HG03175 (cell line): ENCODE results near the gene FHAD1.
"Not testable (repeated sequence)": the region's sequence is repeated elsewhere in the genome, so short reads cannot be mapped to it uniquely, and the experiment has no call there.

Experiments
- ATAC-seq: cut with Tn5 transposase; IDR thresholded peaks from one replicate; pipeline ENCODE4 v1.9.1; 2021; ENCODE audit warnings: mild to moderate bottlenecking, moderate library complexity; ENCODE audit not compliant: unreplicated experiment

FHAD1 gene

DNA sequence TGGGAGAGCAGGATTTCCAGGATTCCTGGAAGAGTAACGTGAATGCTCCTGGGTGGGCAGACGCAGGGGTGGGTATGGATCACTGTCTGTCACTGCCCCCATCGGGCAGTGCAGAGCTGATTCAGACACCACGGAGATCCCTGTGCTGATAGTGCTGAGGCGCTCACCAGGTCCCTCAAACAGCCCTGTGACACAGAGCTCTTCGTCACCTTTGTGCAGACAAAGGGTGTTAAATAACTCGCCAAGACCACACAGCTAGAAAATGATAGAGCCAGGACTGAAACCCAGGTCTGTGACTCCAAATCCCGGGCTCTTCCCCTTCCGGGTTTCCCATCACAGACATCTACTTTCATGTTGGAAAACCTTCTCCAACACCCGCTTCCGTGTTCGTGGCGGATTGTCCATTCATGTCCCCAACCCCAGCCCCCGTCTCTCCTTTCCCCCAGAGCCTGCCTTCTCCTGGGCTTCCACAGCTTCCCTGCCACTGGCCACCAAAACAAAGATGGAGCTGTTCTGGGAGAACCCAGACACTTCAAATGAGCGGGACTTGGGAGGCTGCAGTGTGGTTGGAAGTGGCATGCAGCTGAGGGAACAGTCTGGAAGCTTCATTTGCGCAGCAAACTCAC is 165.3 kb downstream of the FHAD1 start:
- ATAC-seq, result no peak

GRCh38 chr1:15412843-15413242 is 165.8 kb downstream of the FHAD1 start:
- ATAC-seq, result no peak

DNA sequence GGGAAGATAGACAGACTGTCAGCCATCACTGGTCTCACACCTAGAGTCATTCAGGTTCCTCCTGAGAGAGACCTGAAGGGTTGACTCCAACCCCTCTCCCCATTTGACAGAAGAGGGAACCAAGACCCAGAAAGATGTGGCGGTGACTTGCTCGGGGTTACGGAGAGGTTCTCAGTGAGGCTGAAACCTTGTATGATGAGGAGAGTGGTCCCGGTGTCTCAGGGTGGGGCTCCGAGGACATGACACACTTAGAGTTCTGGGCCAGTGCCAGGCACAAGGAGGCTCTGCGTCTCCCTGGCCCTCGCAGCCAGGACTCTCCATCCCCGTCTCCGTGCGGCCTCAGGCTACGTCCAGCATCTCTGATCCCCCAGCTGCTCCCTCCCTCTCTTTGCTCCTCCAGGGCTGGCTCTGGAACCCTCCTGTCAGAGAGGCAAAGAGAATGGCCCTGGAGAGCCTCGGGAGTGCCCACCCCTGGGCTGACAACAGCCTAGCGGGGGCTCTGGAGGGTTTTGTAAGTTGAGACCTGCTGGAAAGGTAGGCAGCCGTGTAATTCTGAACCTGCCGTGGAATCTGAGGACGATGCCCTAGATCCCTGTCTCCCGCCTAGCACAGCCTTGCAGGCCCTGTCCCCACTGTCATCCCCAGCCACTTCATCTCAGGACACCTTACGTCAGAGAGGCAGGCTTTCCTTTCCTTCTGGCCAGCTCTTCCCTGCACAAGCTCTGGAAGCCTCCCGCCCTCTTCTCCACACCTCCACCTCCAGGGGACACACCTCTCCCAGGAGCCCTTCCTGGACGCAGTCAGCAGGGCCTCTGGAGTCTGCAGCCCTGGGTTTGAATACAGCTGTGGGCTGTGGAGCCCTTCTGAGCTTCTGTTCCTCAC is 166.8 kb downstream of the FHAD1 start:
- no peak for ATAC-seq

DNA sequence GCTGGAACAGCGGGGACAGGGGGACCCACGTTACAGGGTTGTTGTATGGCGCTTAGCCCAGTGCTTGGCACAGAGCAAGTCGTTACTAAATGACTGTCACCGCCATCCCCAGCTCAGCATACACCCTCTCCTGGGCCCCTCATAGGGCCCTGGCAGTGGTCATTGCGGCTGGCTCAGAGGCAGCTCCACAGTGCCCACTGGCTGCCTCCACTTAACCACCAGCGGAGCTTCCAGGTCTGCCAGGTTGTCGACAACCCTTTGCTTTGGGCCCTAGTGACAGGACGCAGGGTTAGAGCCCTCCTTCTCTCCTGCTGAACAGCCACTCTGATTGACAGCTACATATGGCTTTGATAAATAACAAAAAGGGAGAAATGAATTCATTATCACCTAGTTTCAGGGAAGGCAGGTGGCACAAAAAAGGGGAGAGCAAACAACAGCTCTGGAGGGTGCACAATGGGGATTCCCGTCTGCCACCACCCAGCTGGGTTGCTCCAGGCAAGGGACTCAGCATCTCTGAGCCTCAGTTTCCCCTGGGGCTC is 167.5 kb downstream of the FHAD1 start:
- ATAC-seq, result no peak

DNA sequence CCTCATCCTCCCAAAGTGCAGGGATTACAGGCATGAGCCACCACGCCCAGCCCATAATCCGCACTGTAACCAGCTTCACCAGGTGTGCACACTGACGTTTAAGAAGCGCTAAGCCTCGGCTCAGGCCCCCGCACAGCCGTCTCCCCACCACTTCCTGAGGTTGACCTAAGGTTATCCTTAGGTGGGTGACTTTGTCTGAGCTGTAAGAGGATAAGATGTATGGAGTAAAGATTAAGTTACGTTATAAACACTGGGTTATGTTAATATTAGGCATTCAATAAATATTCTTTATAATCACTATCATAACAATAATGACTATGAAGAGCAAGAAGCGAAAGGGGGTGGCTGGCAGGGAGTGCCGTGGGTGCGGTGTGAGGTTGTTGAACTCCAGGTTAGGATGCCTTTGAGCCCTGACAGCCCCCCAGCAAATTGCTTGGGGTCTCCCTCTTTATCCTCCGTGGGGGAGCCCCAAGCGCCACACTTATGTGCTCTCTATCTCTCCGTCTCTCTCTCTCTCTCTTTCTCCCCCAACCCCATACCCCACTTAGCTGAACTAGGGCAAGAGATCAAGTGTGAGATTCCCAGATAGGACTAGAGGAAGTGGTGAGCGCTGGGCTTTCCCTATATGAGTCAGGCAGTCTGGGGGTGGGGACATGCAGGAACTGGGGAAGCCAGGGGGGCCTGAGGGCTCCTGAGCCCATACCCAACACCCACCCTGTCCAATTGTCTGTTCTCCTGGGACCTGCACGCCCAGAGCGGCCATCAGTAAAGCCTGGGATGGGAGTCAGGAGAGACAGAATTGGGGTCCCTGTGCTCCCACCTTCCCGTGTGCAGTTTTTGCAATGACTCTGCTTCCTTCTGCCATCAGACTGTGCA is 170.3 kb downstream of the FHAD1 start:
- ATAC-seq, result peak; percentile 34

DNA sequence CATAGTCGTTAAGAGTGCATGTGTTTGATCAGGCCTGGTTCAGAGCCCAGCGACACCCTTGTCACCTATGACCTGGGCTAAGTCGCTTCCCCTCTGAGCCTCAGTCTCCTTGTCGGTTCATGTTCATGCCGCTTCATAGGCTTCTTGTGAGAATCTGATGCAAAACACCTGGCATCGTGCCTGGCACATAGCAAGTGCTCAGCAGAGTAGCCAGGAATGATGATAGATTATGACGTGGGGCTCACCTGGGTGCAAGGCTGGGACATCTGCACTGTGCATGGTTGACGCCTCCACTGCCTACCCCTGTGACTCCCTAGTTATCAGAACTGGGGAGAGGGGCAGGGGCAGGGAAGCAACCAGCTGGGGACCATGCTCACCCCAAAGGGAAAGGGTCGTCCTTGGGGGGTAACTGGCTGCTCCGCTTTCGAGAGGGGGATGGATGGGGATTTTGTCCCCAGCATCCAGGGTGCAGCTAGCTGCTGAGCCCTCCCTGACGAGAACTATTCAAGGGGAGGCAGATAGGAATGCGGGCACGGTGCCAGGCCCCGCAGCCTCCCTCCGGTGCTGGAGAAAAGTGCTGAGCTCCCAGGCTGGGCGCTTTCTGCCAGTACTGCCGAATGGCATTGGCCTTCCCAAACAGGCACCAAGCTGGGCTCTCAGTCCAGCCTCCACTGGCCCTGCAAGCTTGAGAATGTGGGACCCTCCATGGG is 171.9 kb downstream of the FHAD1 start:
- no peak for ATAC-seq

DNA sequence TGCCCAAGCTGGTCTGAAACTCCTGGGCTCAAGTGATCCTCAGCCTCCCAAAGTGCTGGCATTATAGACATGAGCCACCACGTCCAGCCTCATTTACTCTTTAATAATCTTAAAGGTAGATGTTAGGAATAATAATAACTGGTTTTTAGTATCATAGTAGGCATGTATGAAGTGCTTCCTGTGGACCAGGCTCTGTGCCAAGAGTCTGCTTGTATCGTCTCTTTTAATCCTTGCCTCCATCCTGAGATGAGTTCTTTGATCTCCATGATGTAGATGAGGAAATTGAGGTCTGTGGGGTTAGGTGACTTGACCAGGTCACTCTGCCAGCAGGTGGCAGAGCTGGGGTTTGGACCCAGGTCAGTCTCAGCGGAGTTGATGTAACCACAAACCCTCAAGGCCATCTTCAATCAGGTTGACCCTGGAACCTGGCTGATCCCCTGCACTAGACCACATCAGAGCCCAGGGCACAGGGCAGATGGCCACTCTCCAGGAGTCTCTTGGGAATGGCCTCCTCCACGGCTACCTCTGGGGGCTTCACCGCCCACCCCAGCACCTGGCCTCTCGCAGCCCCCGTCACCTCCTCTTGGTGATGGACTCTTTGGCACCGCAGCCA is 173.9 kb downstream of the FHAD1 start:
- ATAC-seq, result no peak

GRCh38 chr1:15422871-15423270 is 175.8 kb downstream of the FHAD1 start:
- no peak for ATAC-seq

DNA sequence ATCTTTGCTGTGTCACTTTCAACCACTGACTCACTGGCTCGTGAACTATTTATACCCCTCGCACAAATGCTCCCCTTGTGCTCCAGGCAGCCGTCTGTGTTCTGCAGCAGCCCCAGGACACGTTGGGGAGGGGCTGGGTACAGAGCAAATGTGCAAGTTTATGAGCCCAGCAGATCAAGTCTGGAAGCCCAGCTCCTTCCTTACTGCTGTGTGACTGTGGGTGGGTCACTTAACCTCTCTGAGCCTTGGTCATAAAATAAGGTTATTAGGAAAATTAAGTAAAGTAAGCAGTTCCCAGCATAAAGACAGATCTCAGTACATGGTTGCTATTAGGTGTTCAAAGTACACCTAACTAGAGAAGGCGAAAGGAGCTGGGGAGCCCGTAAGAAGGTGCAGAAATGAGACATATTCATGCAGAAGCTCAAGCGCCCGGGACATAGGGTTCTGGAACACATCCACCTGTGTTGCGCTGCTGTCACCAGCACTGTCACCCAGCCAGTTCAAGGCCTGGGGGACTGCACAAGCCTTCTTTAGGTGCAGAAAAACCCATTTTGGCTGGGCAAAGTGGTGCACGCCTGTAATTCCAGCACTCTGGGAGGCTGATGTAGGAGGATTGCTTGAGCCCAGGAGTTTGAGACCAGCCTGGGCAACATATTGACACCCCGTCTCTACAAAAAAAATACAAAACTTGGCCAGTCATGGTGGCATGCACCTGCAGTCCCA is 176.5 kb downstream of the FHAD1 start:
- no peak for ATAC-seq

GRCh38 chr1:15424146-15424667 is 177.2 kb downstream of the FHAD1 start:
- no peak for ATAC-seq

- ATAC-seq, result no peak
Measured at GRCh38 chr1:15424981-15425380, 178.0 kb downstream of the FHAD1 start.

DNA sequence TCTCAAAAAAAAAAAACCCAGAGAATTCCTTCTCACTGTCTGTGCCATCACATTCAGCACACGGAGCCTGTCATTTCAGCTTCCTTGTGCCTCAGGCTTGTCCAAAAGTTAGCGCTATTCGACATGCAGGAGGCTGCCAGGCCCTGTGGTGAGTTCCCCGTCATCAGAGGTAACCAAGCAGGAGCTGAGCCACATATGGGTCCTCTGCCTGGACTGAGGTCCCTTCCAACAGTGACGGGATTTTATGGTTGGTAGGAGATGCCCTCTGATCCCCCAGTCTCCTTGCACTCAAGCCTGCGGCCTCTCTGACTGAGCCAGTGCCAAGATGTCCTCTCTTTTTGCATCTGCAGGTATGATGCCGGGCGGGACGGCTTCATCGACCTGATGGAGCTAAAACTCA is 178.5 kb downstream of the FHAD1 start:
- no peak for ATAC-seq

DNA sequence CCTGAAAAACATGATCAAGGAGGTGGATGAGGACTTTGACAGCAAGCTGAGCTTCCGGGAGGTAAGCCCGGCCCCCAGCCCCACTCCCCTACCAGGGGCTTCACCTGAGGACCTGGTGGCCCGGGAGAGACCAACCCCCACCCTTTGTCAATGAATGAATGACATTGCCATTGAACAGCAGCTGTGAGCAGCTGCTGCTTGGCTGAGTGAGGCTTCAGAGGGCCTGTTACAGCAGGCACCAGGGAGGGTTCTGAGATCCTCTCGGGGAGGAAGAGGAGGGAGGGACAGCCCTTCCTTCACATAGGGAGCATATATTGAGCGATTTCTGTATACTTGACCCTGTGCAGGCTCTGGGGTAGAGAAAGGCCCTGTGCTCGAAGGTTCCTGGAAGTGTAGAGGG is 178.9 kb downstream of the FHAD1 start:
- no peak for ATAC-seq

DNA sequence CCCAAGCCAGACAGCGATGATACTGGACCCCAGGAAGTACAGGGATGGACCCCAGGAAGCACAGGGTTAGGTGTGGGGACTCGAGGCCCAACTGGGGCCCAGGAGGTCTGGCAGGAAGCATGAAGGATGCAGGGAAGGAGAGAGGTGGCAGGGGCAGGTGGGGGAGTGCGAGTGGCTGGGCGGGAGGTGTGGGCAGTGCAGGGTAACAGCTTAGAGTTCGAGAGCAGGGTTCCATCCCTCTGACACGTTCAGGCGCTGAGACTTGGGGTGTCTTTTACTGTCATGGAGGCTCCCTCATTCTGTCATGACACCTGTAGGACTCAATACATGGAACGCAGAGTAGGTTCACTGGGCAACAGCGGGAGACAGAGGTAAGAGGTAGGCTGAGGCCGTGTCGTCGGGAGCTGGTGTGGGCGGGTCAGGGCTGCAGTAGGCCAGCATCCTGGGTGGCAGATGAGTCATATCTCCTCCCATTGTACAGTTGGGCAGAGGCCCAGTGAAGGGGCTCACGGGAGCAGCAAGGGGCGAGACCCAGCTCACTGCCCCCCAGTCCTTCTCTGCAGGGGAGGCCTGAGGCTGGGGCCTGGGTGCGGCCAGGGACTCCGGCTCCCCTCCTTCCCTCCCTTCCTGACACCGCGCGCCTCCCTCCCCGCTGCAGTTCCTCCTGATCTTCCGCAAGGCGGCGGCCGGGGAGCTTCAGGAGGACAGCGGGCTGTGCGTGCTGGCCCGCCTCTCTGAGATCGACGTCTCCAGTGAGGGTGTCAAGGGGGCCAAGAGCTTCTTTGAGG is 179.7 kb downstream of the FHAD1 start:
- ATAC-seq, result no peak

GRCh38 chr1:15427280-15427666 is 180.2 kb downstream of the FHAD1 start:
- ATAC-seq, result no peak

DNA sequence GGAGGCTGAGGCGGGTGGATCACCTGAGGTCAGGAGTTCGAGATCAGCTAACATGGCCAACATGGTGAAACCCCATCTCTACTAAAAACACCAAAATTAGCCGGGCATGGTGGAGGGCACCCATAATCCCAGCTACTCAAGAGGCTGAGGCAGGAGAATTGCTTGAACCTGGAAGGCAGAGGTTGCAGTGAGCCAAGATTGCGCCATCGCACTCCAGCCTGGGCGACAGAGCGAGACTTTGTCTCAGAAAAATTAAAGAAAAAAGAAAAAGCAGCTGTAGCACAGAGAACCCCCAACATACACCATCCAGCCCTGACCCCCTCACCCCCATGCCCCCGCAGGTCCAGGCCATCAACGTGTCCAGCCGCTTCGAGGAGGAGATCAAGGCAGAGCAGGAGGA is 181.2 kb downstream of the FHAD1 start:
- ATAC-seq, result not testable (repeated sequence)

- ATAC-seq, result no peak
Measured at GRCh38 chr1:15428815-15429435, 181.9 kb downstream of the FHAD1 start.

GRCh38 chr1:15429701-15430149 is 182.7 kb downstream of the FHAD1 start:
- ATAC-seq, result no peak
